ENCODE results near the gene PDE9A.

Gene PDE9A

GRCh38 chr21:42760361-42760950, 107.0 kb downstream of the PDE9A start:
- no peak for DNase-seq

DNA sequence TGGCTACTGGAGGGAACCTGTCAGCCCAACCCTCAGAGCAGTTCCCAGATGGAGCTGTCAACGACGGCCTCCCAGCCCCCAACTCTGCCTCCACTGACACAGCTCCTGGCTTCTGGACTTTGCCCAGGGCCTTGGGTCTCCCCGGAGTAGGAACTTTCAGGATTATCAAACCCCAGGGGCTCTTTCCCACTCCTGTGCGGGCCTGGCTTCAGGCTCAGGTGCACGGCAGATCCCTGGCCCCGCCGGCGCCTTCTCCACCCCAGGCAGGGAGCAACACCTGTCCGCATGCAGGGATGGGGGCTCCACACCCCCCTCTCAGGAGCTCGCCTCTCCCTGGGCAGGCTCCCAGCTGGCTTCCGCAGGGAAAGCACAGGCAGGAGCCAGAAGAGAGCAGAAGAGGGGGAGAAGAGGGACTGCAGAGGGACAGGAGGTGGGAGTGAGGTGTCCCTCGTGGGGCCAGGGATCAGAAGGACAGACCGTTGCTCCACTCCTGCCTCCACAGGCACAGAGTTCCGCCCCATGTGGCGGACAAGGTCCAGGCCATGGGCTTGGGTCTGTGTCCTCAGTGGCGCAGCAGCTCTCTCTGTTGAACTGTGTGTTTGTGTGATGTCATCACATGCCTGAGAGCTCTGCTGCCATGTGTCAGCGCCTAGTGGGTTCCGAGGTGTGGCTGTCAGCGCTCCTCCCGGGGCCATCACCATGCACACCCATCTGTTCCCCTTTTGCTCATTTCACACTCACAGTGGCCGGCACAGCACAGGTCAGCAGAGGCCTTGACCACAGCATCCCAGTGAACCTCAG, 107.7 kb downstream of the PDE9A start:
- no peak for DNase-seq

DNA sequence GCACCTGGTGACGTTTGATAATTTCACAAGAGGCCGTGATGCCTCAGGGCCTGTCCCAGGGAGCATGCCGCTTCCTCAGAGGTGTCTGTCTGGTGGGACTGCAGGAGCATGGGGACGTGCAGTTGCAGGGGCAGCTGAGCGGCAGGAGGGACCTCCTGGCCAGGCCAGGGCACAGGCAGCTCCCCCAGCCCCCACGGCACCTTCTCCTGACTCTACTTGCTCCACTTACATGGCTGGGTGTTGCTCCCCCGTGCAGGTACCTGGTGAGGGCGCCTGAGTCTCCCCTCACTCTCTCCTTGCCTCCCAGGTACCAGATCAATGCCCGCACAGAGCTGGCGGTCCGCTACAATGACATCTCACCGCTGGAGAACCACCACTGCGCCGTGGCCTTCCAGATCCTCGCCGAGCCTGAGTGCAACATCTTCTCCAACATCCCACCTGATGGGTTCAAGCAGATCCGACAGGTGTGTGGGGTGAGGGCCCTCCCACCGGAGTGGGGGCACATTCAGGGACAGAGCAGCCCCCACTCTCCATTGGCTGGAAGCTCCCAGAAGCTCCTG, 108.4 kb downstream of the PDE9A start:
- DNase-seq: no peak

- no peak for DNase-seq
Measured at GRCh38 chr21:42763581-42764442, 110.4 kb downstream of the PDE9A start.

GRCh38 chr21:42764443-42764760, 111.0 kb downstream of the PDE9A start:
- no peak for DNase-seq

DNA sequence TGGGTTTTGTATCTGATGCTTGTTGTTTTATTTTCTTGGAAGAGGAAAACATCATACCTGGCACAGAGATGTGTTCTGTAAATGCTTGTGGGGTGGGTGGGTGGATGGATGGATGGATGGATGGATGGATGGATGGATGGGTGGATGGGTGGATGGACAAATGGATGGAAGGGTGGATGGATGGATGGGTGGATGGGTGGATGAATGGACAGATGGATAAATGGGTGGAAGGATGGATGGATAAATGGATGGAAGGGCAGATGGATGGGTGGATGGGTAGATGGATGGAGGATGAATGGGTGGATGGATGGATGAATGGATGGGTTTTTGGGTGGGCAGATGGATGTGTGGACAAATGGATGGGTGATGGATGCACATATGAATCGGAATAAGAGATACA, 111.5 kb downstream of the PDE9A start:
- DNase-seq: no peak

DNA sequence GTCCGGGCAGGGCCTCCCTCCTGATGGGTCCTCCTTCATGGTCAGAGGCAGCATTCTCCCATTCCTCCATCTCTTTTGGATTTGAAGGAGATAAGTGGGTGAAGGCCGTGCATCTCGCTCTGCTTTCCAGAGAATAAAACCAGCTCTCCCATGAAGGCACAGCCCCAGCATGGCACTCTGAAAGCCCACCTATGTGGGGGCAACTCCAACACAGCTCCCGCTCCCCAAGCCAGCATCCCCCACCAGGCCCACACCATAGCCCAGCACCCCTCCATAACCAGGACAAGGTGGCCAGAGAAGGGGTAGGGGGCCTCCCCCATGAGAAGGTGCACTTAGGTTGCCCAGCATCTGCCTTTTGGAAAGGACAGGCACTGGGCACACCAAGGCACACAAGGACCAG, 112.2 kb downstream of the PDE9A start:
- no peak for DNase-seq

DNA sequence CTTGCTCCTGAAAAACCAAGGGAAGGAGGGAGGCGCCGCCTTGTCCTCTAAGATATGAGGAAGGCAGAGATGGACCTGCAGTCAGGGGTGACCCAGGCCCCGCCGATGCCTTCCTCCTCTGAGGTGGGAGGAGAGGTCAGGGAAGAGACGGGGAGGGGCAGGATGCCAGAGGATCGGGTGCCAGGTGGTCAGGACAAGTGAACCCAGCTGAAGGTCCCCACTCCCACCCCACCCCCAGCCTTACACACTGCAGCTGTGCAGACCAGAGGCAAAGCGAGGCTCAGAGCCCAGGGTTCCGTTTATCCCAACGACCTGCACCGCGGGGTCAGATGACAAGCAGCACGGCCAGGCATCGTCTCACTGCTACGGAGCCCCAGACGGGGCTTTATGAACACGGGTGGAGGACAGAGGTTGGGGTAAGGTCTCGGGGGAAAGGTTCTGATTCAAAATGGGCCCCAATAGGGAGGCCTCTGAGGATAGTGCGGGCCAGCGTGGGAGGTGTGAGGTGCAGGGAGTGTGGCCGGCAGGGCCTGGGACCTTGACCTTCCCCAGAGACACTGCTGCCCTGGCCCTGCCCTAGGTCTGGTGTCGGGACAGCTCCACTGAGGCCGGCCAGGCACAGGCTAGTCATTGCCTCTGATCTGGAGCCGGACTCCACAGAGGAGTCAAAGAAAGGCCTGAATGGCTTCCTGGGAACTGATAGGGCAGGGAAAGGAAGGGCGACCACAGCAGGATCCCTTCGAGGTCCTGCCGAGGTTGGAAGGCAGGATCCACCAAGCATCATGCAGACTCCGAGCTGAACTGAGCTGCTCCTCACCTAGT, 113.5 kb downstream of the PDE9A start:
- no peak for DNase-seq

GRCh38 chr21:42767561-42767835, 114.1 kb downstream of the PDE9A start:
- DNase-seq: no peak

- DNase-seq: no peak
Measured at GRCh38 chr21:42768324-42769121, 115.1 kb downstream of the PDE9A start.

DNA sequence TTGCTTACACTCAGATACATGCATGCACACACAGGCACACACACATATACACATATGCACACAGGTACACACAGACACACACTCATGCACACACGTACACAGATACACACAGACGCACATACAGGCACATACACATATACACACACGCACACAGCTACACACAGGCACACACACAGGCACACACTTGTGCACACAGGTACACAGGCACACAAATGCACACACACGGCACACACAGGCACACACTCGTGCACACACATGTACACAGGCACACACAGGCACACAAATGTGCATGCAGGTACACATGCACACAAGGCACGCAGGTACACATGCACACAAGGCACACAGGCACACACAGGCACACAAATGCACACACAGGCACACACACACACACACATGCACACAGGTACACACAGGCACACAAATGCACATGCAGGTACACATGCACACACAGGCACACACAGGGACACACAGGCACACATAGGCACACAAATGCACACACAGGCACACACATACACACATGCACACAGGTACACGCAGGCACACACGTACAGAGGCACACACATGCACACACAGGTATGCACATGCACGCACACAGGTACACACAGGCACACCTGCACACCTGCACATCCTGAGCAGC, 115.9 kb downstream of the PDE9A start:
- DNase-seq: no peak

DNA sequence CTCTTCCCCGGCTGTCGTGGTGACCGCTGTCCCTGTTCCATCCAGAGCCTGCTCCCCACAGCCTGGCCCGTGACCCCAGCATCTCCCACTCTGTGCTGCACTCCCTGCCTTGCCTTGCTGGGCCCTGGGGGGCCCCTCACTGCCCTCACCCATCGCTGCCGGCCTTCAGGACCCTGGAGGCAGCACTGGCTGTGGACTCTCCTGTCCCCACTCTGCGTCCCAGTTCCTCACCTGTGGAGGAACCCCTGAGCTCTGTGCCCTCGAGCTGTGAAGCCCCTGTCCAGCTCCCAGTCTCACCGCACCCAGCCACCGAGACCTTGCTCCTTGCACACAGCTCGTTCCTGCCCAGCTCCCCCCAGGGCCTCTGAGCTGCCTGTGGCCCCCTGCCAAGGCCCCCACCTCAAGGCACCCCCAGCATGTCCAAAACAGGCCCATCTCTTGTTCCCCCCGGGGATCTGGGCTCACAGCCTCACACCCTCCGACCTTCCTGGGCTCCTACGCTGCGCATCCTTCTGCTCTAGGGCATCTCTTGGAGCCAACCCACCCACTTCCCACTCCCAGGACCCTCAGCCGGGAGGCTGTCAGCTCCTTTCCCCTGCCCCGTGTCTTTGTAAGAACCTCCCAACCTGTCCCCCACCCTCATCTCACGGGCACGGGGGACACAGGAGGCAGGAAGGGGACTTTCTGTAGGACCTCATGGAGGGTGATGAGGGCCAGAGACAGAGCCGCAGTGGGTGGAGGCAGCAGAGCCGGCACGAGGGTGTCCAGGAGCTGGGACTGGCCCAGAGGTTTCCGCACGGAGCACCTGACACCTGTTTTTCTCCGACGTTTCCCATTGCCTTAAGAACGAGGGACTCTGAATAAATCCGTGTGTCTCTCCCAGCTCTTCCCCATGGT, 116.6 kb downstream of the PDE9A start:
- no peak for DNase-seq

DNA sequence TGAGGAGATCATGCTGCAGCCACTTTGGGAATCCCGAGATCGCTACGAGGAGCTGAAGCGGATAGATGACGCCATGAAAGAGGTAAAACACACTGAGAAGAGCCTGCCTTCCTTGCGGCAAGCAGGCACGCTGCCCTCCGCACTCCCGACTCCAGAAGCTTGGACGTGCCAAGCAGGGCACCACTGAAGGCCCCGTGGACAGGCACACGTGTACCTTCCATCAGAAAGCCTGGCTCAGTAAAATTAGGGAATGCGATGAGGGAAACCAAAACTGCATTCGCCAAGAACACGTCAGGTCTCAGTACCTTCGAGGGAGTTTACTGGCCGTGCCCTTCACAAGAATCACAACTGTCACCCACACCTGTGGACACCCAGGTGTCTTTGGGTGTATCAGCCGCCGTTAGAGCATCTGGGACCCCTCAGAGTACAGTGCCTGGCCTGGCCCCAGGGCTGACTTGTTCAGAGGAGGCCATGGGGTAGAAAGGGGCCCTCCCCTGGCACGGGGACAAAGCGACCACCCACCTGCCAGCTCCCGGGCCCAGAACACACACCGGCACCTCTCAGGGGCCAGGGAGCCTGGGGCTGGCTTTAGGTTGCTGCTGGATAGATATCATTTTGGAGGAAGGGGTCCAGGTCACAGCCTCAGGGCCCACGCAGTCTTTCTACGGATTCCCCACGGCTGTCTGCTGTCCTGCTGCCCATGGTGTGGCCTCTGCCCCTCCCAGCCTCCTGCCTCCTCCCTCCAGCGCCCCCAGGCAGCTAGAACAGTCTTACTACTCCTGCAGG, 117.5 kb downstream of the PDE9A start:
- no peak for DNase-seq

- DNase-seq: no peak
Measured at GRCh38 chr21:42771503-42771805, 118.0 kb downstream of the PDE9A start.

DNA sequence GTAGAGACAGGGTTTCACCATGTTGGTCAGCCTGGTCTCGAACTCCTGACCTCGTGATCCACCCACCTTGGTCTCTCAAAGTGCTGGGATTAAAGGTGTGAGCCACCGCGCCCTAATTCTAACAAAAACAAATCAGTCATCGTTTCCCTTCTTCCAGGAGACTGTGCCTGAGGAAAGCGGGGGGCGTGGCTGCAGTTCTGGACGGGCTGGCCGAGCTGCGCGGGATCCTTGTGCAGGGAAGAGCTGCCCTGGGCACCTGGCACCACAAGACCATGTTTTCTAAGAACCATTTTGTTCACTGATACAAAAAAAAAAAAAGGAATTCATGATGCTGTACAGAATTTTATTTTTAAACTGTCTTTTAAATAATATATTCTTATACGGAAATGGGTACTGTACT, 121.7 kb downstream of the PDE9A start:
- DNase-seq: no peak

- no peak for DNase-seq
Measured at GRCh38 chr21:42775891-42776290, 122.5 kb downstream of the PDE9A start.

- DNase-seq: no peak
Measured at GRCh38 chr21:42777064-42777756, 123.8 kb downstream of the PDE9A start.

GRCh38 chr21:42777757-42778344, 124.4 kb downstream of the PDE9A start:
- DNase-seq: no peak

- DNase-seq: no peak
Measured at GRCh38 chr21:42779431-42779861, 126.0 kb downstream of the PDE9A start.
